Measurements from ENCODE around the gene GJC1.

DNA sequence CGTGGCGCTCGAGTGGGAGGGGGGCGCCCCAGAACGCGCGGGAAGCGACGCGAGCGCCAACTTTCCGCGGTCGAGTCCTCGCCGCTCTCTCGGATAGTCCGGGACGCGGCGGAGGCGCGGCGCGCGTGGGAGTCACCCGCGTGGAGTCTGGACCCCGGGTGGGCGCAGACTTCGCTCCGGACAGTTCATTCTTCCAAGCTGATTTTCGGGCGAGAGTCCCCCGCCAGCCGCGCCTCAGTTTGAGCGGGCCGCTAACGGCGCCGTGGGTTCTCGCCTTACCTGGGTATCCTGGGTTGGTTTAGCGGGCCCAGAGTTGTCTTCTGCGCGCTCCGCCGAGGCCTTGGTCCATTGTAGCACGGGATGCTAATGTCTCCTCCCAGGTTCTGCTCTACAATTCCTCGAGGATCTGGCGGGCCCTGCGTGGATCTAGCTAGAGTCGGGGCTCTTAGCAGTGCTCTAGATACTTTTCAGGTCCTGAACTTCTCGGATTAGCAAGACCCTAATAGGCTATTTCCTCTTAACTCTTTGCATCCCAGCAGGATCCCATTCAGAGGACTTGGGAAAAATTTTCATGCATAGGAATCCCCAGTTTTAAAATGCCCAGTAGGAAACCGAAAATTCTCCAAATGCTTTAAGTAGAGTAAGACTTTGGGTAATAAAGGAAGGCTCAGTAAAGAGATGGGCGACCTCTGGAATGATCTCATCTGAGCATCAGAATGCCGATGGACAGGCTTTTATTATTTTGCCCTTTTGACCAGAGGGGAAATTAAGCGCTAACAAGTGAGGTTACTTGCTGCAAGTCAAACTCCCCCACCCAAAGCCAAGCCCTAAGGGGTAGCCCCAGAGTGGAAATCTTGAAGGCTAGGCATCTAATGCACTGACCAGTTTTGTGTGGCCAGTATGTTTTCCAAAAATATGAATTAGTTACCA lies 537 bp upstream of the GJC1 start:
- TF ChIP-seq TEAD4 (IDR thresholded peaks at IDR 0.05; ENCODE audit: low read depth, low read length) (no peak), TAF7 (optimal IDR thresholded peaks at IDR 0.05; ENCODE audit: borderline replicate concordance, low read depth, low read length) (no peak), KDM1A (IDR thresholded peaks at IDR 0.05; ENCODE audit: borderline replicate concordance, low read length) (no peak; the same call in 1 of the 2 replicates)

Data from H1 (cell line).